ENCODE results near the gene MRM3.

GRCh38 chr17:778096-778495 lies 4.1 kb upstream of the MRM3 start:
- TF ChIP-seq POLR2A (IDR thresholded peaks at IDR 0.05) (no peak), CTCF (IDR thresholded peaks at IDR 0.05) (no peak)

All from thyroid gland (tissue), 4 donors.